ENCODE measurements around the gene EDA.

The EDA gene

GRCh38 chrX:69795702-69796101 lies 179.8 kb downstream of the EDA start:
- H3K14ac ChIP-seq (ENCODE audit: low read length) = no peak overlapping the region
- no peaks in the 10 kb centered on the region for H3K36me3 ChIP-seq (ENCODE audit: control insufficient read depth in 1 of 2, insufficient read depth in 2 of 2, low read length in 2 of 2)
- no peak overlapping the region for H3K23ac ChIP-seq (ENCODE audit: low read length)
- no peak overlapping the region for H2AFZ ChIP-seq (ENCODE audit: insufficient read depth, low read length, poor library complexity)
- no peak overlapping the region for H3K9ac ChIP-seq (ENCODE audit: low read length)
- H3K4me1 ChIP-seq (ENCODE audit: control insufficient read depth in 1 of 2, insufficient read depth in 2 of 2, low read length in 2 of 2) = no peaks in the 10 kb centered on the region
- no peak overlapping the region for H3K4me2 ChIP-seq (ENCODE audit: low read length)
- no peak overlapping the region for H2BK12ac ChIP-seq (ENCODE audit: low read length)
- H3K27me3 ChIP-seq (ENCODE audit: insufficient read depth, low read length) = no peaks in the 10 kb centered on the region
- no peak overlapping the region for H4K91ac ChIP-seq (ENCODE audit: low read depth, low read length)
- DNase-seq = no peak
- no peaks in the 10 kb centered on the region for H3K9me3 ChIP-seq (ENCODE audit: insufficient read depth, low read depth, low read length)
- H4K8ac ChIP-seq (ENCODE audit: low read depth, low read length) = no peak overlapping the region
- no peak overlapping the region for H2AK5ac ChIP-seq (ENCODE audit: low read length)
- H2BK5ac ChIP-seq (ENCODE audit: low read depth, low read length, poor library complexity) = no peak overlapping the region
- no peak overlapping the region for H2BK120ac ChIP-seq (ENCODE audit: insufficient read depth, low read length, poor library complexity)
- no peak overlapping the region for H3K18ac ChIP-seq (ENCODE audit: low read length)
- no peak overlapping the region for H3K4me3 ChIP-seq (ENCODE audit: low read depth, low read length)
- no peak overlapping the region for H4K12ac ChIP-seq (ENCODE audit: low read depth, low read length)
- no peaks in the 10 kb centered on the region for H3K79me1 ChIP-seq (ENCODE audit: low read length)
- no CpG with 5 or more reads among the region's 3 CpGs for WGBS (ENCODE audit: extremely low coverage, insufficient coverage, insufficient read length)
- H3K79me2 ChIP-seq (ENCODE audit: control insufficient read depth, insufficient read depth, low read length, poor library complexity) = no peaks in the 10 kb centered on the region
- H3K27ac ChIP-seq (ENCODE audit: low read depth, low read length) = no peak overlapping the region
- no peak overlapping the region for H3K4ac ChIP-seq (ENCODE audit: low read depth, low read length)

DNA sequence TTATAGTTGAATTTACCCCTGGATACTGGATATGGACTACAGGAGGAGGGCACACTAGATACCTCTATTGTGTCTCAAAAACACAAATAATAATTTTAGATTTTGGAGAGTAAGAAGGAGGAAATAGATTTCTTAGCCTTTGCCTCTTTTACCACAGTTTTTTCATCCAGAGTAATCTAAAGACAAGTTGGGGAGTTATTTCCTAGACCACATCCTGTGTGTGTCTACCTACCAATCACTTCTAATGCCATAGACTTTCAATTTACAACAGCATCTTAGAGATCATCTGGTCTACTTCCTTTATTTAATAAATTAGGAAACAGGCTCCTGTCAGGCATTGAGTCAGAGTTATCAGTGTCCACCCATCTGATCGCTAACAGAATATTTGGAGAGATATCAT lies 191.5 kb downstream of the EDA start:
- Histone ChIP-seq H3K4ac (ENCODE audit: low read depth, low read length) (no peak overlapping the region), H3K27me3 (ENCODE audit: insufficient read depth, low read length) (no peaks in the 10 kb centered on the region), H3K23ac (ENCODE audit: low read length) (no peak overlapping the region), H3K9me3 (ENCODE audit: insufficient read depth, low read depth, low read length) (no peaks in the 10 kb centered on the region), H3K4me1 (ENCODE audit: control insufficient read depth in 1 of 2, insufficient read depth in 2 of 2, low read length in 2 of 2) (no peaks in the 10 kb centered on the region), H3K27ac (ENCODE audit: low read depth, low read length) (no peak overlapping the region), H3K79me2 (ENCODE audit: control insufficient read depth, insufficient read depth, low read length, poor library complexity) (no peaks in the 10 kb centered on the region), H3K14ac (ENCODE audit: low read length) (no peak overlapping the region), H2AK5ac (ENCODE audit: low read length) (no peak overlapping the region), H3K9ac (ENCODE audit: low read length) (no peak overlapping the region), H3K36me3 (ENCODE audit: control insufficient read depth in 1 of 2, insufficient read depth in 2 of 2, low read length in 2 of 2) (no peaks in the 10 kb centered on the region), H2AFZ (ENCODE audit: insufficient read depth, low read length, poor library complexity) (no peak overlapping the region), H4K8ac (ENCODE audit: low read depth, low read length) (no peak overlapping the region), H3K4me2 (ENCODE audit: low read length) (no peak overlapping the region), H3K4me3 (ENCODE audit: low read depth, low read length) (no peak overlapping the region), H3K18ac (ENCODE audit: low read length) (no peak overlapping the region), H4K91ac (ENCODE audit: low read depth, low read length) (no peak overlapping the region), H2BK120ac (ENCODE audit: insufficient read depth, low read length, poor library complexity) (no peak overlapping the region), H2BK12ac (ENCODE audit: low read length) (no peak overlapping the region), H3K79me1 (ENCODE audit: low read length) (no peaks in the 10 kb centered on the region), H2BK5ac (ENCODE audit: low read depth, low read length, poor library complexity) (no peak overlapping the region), H4K12ac (ENCODE audit: low read depth, low read length) (no peak overlapping the region)
- no CpG with 5 or more reads among the region's 1 CpG for WGBS (ENCODE audit: extremely low coverage, insufficient coverage, insufficient read length)
- no peak for DNase-seq

DNA sequence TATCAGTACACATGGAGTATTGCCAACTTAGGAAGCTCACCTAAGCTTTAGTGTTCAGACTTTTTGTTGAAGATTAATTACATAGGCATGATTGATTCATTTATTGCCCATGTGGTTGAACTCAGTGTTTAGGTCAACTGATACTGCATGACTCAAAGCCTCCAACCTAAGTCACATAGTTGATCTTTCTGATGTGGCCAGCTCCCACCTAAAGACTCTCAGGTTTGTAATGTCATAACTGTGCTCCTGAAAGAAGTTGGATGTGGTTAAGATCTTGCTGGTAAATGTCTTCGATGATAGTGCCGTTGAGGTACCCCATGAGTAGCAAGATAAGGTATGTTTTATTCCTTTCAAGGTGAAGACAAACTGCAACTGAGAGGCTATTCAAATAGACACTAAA lies 192.5 kb downstream of the EDA start:
- no peak overlapping the region for H3K4me3 ChIP-seq (ENCODE audit: low read depth, low read length)
- H2BK12ac ChIP-seq (ENCODE audit: low read length) = no peak overlapping the region
- H3K18ac ChIP-seq (ENCODE audit: low read length) = no peak overlapping the region
- no peak overlapping the region for H2AK5ac ChIP-seq (ENCODE audit: low read length)
- H3K4me1 ChIP-seq (ENCODE audit: control insufficient read depth in 1 of 2, insufficient read depth in 2 of 2, low read length in 2 of 2) = no peaks in the 10 kb centered on the region
- H3K23ac ChIP-seq (ENCODE audit: low read length) = no peak overlapping the region
- no peak overlapping the region for H3K14ac ChIP-seq (ENCODE audit: low read length)
- H3K79me1 ChIP-seq (ENCODE audit: low read length) = no peaks in the 10 kb centered on the region
- no peak overlapping the region for H2AFZ ChIP-seq (ENCODE audit: insufficient read depth, low read length, poor library complexity)
- no peak overlapping the region for H4K12ac ChIP-seq (ENCODE audit: low read depth, low read length)
- no peaks in the 10 kb centered on the region for H3K27me3 ChIP-seq (ENCODE audit: insufficient read depth, low read length)
- DNase-seq = no peak
- H4K91ac ChIP-seq (ENCODE audit: low read depth, low read length) = no peak overlapping the region
- H3K9me3 ChIP-seq (ENCODE audit: insufficient read depth, low read depth, low read length) = no peaks in the 10 kb centered on the region
- no peaks in the 10 kb centered on the region for H3K79me2 ChIP-seq (ENCODE audit: control insufficient read depth, insufficient read depth, low read length, poor library complexity)
- no CpG with 5 or more reads among the region's 2 CpGs for WGBS (ENCODE audit: extremely low coverage, insufficient coverage, insufficient read length)
- H3K4me2 ChIP-seq (ENCODE audit: low read length) = no peak overlapping the region
- H3K27ac ChIP-seq (ENCODE audit: low read depth, low read length) = no peak overlapping the region
- no peak overlapping the region for H3K9ac ChIP-seq (ENCODE audit: low read length)
- H2BK120ac ChIP-seq (ENCODE audit: insufficient read depth, low read length, poor library complexity) = no peak overlapping the region
- no peak overlapping the region for H3K4ac ChIP-seq (ENCODE audit: low read depth, low read length)
- H2BK5ac ChIP-seq (ENCODE audit: low read depth, low read length, poor library complexity) = no peak overlapping the region
- no peak overlapping the region for H4K8ac ChIP-seq (ENCODE audit: low read depth, low read length)
- no peaks in the 10 kb centered on the region for H3K36me3 ChIP-seq (ENCODE audit: control insufficient read depth in 1 of 2, insufficient read depth in 2 of 2, low read length in 2 of 2)

DNA sequence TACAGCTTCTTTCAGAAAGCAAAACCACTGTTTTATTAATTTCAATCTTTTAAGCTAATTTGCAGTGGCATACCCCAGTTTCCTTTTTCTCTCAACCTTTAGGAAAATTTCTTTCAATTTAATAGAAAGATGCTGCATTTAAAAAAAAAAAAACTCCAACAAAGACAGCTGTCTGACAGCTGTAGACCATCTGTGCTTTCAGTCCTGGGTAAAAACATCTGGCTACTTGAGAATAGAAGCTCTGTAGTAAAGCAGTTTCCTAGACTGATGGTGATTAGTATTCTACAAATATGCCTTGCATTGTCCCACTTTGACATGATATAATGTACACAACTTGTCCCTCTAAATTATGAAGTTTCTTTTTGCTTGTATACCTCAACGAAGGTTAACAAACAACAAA lies 197.8 kb downstream of the EDA start:
- no CpG with 5 or more reads among the region's 1 CpG for WGBS (ENCODE audit: extremely low coverage, insufficient coverage, insufficient read length)
- DNase-seq = no peak
- Histone ChIP-seq H3K18ac (ENCODE audit: low read length) (no peak overlapping the region), H2AK5ac (ENCODE audit: low read length) (no peak overlapping the region), H3K4ac (ENCODE audit: low read depth, low read length) (no peak overlapping the region), H4K12ac (ENCODE audit: low read depth, low read length) (no peak overlapping the region), H3K14ac (ENCODE audit: low read length) (no peak overlapping the region), H3K27me3 (ENCODE audit: insufficient read depth, low read length) (no peaks in the 10 kb centered on the region), H3K79me2 (ENCODE audit: control insufficient read depth, insufficient read depth, low read length, poor library complexity) (no peaks in the 10 kb centered on the region), H3K9me3 (ENCODE audit: insufficient read depth, low read depth, low read length) (no peaks in the 10 kb centered on the region), H3K36me3 (ENCODE audit: control insufficient read depth in 1 of 2, insufficient read depth in 2 of 2, low read length in 2 of 2) (no peaks in the 10 kb centered on the region), H2BK5ac (ENCODE audit: low read depth, low read length, poor library complexity) (no peak overlapping the region), H3K27ac (ENCODE audit: low read depth, low read length) (no peak overlapping the region), H3K4me1 (ENCODE audit: control insufficient read depth in 1 of 2, insufficient read depth in 2 of 2, low read length in 2 of 2) (no peaks in the 10 kb centered on the region), H3K23ac (ENCODE audit: low read length) (no peak overlapping the region), H3K4me2 (ENCODE audit: low read length) (no peak overlapping the region), H3K79me1 (ENCODE audit: low read length) (no peaks in the 10 kb centered on the region), H3K4me3 (ENCODE audit: low read depth, low read length) (no peak overlapping the region), H2AFZ (ENCODE audit: insufficient read depth, low read length, poor library complexity) (no peak overlapping the region), H2BK120ac (ENCODE audit: insufficient read depth, low read length, poor library complexity) (no peak overlapping the region), H3K9ac (ENCODE audit: low read length) (no peak overlapping the region), H2BK12ac (ENCODE audit: low read length) (no peak overlapping the region), H4K91ac (ENCODE audit: low read depth, low read length) (no peak overlapping the region), H4K8ac (ENCODE audit: low read depth, low read length) (no peak overlapping the region)
